ENCODE data around the gene HOMER1.

HOMER1 gene

DNA sequence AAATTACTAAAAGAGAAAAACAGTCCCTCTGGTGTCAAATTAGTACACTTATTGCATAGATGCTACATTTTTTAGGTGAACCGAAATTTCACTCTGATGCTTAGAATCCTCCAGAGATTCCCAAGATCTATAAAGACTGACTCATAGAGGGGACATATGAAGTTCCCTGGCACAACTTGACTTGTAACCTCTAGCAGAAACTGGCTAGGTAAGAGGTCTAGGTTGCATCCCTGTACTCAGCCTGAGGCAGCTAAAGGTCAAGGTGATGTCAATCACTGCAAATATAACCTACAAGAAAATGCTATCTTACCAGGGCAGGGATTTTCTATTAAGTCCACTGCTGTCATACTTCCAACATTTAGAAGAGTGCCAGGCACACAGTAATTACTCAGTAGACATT is 24.2 kb downstream of the HOMER1 start:
- DNase-seq (ENCODE audit: low read depth) = no peak

DNA sequence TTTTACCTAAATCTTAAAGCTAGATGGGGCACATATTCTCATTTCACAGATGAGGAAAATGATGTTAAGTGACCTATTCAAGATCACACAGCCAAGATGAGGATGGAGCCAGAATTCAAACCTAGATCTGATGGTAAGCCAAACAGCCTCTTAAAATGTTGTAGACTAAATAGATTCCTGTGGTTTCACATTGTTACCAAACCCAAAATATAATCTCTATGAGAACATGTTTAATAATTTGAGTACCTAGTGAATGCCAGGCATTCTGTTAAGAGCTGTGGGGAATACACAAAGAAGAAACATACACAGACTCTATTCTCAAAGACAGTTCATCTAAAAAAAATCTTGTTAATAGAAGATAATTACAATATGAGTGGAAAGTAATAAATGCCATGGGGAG is 25.2 kb downstream of the HOMER1 start:
- no peak for DNase-seq (ENCODE audit: low read depth)

DNA sequence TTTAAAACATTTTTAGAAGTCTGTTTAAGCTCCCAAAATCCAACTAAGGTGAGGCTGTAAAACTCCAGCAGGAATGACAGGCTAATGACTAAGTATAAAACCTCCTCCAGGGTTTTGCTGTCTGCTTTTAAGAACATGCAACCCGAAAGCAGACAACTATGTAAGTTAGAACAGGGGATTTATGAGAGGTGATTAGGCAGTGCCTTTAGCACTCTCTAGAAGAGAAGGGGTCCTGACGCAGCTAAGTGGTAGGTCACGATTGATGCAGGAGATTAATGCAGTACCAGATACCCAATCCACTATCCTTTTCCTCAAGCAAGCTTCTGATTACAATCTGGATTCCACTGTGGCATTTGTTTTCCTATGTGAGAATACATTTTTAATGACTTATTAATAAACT is 25.9 kb downstream of the HOMER1 start:
- DNase-seq (ENCODE audit: low read depth) = no peak

DNA sequence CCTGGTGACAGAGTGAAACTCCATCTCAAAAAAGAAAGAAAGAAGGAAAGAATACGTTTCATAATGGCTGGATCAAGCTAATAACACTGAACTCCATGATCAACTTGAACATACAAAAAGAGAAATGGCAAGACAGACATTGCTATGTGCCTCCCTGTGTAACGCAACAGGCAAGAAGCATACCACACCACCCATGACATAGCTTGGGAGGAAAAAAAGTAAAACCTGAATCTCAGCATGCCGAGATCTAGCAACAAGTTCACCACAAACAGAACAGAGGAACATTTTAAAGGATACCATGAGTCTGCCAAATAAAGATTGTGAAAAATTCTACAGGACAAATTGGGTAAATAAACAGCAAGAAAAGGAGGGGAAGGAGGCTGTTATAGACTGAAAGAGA is 26.7 kb downstream of the HOMER1 start:
- no peak for DNase-seq (ENCODE audit: low read depth)

DNA sequence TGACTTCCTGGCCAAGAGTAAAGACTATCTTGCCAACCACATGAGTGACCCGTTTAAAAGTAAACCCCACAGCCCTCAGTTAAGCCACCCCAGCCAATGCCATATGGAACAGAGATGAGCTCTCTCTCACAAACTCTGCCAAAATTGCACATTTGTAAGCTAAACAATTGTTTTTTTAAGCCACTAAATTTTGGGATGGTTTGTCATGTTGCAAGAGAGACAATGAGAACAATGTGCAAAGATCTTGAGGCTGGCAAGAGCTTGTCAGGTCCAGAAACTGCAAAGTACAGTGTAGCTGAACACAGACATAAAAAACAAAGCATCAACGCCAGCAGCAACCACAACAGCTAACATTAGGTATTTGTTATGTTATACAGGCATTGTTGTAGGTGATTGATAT is 27.8 kb downstream of the HOMER1 start:
- no peak for DNase-seq (ENCODE audit: low read depth)

DNA sequence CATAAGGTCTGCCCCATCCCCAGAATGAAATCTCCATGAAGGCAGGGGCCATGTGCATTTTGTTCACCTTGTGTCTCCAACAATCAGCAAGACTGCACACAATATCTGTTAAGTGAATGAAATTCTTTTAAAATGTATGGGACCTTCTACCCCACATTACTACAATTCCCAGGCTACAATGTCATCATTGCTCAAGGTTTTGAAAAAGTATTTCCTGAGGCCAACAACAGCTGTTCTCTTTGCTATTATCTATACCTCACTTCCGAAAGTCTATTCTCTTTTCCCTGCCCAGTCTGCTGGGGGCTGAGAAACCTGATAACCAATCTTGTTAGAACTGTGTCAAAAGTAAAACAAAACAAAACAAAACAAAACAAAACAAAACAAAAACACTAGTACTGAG is 29.2 kb downstream of the HOMER1 start:
- no peak for DNase-seq (ENCODE audit: low read depth)

DNA sequence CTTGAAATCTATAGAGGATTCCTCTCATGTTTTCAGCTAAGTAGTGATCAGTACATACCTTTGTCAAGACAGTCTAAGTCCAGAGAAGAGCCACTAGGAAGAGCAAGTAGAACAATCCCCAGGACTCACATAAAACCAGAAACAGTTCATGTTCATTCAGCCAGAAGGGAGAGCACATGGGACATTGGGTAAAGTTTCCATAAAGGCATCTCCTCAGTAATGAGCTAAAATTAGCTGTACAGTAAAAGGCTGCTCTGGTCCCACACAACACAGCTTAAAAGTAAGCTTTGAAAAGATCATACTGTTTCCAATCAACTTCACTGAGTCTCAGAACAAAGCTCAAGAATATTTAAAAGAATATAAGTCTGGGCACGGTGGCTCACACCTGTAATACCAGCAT is 32.4 kb downstream of the HOMER1 start:
- DNase-seq (ENCODE audit: low read depth) = no peak

DNA sequence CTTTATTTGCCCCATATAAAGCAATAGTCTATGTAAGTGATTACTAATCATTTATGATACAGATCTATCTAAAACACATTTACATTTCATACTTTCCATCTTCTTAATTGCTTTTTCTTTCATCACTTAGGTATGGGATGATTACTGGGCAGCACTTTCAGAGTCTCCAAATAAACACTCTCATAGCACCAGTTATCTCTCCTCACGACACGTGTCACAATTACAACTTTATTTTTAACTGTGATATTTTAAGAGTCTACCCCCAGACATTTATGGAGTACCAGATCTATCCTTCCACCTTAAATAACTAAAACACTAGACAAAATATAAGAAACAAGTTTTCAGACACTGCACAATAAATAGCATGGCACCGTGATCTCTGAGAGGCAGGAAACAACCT is 32.9 kb downstream of the HOMER1 start:
- no peak for DNase-seq (ENCODE audit: low read depth)

DNA sequence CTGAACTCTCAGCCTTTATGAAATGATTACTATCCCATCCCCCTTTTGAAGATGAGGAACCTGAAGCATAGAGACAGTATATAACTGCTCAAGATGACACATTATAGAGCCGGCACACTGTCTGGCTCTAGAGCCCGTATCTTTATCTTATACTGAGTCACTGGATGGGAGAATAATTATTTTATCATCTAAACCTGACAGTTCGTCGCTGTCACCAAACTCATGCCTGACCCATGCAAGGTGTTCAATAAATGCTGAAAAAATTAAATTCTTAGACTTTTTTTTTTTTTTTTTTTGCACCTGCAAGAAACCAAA is 38.8 kb downstream of the HOMER1 start:
- DNase-seq (ENCODE audit: low read depth) = no peak

DNA sequence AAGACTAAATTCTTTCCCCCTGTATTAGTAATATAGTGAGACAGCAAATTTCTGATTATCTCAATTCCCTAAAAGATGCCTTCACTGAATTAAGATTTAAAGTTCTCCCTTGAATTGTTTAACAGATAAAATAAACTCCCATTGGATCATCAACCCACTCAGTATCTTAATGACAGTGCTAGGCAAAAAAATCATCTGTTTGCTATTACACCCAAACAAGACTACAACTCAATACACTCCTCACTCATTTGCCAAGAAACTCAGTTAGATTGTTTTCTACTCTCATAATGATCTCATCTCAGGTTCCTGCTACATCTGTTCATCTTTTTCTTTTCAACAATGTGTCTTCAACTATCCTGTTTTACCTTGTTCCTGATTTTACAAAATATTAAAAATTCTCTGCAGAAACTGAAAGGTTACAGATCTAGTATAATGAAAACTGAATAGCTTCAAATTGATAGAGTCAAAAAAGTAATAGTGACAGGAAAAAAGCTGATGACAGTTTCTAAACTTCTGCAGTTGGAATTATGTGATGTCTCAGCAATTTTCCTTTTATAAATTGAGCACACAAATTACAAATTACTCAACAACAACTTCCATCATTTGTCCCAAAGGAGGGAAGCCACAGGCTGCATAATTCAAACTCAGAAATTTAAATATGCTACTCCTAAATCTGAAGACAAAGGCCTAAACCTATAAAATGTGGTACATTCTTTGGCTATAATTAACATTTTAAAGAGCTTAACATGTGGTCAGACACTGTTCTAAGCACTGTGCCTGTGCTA is 39.4 kb downstream of the HOMER1 start:
- no peak for DNase-seq (ENCODE audit: low read depth)

DNA sequence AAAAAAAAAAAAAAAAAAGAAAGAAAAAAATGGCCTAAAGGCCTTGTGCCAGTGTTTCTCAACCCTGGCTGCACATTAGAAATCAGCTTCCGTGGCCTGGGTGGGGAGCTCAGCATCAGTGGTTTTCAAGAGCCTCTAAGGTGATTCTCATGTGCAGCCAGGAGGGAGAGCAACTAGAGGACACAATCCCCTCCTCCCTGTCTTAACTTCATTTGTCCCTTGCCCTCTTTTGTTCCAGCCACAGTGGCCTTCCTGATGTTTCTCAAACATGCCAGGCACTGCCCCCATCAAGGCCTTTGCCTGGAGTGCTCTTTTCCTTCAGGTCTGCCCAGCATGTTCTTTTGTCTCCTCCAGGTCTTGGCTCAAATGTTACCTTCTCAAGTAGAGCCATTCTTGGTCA is 42.4 kb downstream of the HOMER1 start:
- no peak for DNase-seq (ENCODE audit: low read depth)

DNA sequence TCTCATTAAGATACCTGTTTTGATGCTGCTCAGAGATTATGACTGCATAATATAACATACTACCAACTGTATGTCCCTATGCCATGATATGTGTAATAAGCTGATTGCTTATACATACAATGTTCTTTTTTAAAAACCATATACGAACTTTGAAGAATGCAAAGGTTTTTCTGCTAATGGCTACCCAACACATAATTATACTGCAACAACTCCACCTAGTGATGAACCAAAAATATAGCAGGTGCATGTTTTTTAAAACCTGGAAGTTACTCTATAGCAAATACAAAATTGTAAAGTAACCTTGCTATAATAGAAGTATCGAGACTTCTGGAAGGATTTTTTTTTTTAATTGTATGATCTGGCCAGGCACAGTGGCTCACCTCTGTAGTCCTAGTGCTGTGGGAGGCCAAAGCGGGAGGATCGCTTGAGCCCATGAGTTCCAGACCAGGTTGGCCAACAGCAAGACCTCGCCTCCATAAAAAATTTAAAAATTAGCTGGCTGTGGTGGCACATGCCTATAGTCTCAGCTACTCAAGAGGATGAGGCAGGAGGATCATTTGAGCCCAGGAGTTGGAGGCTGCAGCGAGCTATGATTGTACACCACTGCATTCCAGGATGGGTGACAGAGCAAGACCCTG is 49.1 kb downstream of the HOMER1 start:
- DNase-seq (ENCODE audit: low read depth) = no peak

DNA sequence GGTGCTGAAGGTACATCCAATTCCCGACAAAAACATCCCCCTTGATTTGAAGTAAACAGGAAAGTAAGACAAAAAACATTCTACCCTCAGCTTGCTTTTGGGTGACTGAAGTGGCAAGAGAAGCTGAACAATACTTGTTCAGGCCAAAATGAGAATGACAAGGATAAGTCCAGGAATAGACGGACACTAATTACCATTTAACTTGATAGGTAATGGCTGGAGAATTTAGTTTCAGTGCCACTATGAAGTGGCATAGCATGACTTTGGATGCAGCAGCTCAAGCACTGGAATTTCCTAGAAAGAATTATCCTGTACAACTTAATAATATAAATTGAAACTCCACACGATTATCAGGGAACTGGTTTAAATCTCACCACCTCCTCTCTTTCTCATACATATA is 49.7 kb downstream of the HOMER1 start:
- no peak for DNase-seq (ENCODE audit: low read depth)

DNA sequence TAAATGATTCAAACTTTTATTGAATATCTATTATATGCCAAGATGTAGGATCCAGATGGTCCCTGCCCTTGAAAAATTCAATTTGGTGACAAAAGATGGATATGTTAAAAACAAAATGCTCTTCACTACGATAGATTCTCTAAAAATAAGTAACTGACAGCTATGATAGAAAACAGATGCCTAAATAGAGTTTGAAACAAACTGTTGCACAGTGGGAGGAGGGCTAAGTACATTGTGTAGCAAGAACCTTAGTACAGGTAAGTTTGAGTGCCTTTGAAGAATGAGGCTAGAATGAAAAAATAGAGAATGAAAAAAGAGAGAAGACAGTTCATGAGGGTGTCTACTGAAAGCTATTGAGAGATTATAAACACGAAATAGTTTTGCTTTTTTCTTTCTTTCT is 54.3 kb downstream of the HOMER1 start:
- DNase-seq (ENCODE audit: low read depth) = no peak

DNA sequence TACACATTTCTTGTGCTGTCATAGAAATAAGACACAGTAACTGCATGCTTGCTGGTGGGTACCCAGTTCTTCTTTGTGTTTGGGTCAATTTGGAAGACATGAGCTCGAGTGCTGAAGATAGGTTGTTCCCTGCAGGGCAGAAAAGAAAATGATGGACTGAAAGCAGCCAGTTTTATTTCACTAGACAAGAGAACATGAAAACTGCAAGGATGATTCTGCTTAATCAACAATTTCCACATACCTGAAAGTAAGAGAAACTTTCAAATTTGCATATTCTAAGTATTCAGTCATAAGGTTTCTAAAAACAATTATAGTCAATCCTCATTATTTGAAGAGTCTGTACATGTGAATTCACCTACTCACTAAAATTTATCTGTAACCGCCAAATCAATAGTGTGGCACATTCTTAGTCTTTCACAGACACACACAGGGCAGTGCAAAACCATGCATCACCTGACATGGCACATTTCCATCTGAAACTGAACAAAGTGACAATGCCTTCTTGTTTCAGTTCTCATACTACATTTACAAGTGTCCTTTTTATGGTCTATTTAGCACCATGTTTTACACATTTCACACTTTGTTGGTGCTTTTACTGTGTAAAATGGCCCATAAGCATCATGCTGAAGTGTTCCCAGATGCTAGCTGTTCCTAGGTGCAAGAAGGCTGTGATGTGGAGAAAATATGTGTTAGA is 56.9 kb downstream of the HOMER1 start:
- DNase-seq (ENCODE audit: low read depth) = no peak

DNA sequence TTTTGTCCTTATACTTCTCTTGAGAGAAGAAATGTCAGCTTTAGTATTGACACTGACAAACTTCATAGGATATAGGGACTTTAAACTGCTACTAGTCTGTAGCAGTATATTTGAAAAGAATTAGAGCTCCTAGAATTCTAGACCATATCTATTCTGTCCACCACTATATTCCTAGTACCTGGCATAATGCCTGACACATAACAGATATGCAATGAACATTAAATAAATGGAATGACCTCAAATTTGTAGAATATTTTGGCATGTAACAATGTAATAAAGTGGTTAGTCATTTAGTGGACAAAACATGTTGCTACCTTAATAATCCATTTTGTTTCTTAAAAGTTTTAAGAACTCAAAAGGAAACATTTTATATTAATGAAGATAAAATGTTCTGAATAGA is 57.5 kb downstream of the HOMER1 start:
- DNase-seq (ENCODE audit: low read depth) = no peak

DNA sequence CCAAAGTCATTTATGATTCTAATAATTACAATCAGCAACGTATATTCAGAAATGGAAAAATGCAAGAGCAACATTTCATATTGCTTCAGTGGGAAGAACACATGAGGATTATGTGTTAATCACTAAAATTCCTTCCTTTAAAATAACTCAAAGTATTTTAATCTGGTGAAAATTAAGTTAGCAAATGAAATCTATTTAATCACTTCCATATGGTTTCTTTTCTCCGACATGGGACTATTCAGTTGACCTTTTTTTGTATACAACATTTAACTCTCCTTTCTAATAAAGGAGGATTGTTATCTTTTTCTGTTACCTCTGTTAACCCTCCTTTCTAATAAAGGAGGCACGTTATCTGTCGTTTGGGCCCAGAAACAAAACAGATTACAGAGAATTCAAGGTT is 59.9 kb downstream of the HOMER1 start:
- DNase-seq (ENCODE audit: low read depth) = no peak

DNA sequence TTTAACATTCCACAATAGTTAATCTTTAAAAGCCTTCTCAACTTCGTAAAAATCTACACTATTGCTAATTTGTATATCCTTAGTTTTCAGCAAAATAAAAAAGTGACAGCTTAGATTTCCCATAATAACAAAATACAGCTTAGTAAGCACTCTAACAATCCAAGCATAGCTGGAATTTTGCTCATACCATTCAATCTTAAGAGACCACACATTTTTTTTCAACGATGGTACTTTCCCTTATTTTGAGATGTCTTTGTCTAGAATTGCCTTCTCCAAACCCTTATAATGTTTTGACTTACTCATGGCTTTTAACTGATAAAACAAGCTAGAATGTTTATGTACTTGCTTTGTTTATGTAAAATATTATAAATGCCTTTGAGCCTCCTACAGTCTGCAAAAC is 65.6 kb downstream of the HOMER1 start:
- no peak for DNase-seq (ENCODE audit: low read depth)

DNA sequence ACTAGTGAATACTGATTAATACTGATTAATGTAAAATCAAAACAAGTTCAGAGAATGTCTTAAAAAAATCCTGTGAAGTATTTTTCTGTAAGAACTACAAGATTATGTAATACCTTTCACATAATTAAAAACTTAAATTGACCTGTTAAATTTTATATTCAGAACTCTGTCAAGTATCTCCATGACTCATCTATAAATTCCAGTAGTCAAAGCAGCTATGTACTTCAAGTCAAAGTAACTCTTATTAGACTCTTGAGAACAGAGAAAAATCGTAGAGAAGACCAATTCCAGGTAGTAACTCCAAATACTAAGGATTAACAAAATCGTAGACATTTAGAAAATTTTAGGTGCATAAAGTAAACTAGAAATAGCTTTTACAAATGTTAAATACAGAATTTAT is 77.1 kb downstream of the HOMER1 start:
- DNase-seq (ENCODE audit: low read depth) = no peak

DNA sequence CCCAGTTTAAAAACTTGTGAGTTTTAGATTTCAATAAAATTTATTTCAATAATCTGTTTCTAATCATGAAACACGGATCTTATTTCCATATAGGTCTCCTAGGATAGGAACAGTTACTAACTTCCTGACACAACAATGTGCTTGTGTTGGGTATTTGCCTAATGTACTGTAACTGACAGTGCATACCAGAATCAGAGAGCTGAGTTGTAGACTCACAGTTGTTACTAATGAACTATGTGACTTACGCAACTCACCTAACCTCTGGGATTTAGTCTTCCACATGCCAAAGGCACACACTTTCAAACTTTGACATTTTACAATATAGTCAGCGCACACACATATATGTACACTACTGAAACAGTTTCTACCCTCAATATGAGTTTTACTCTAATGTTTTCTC is 77.7 kb downstream of the HOMER1 start:
- DNase-seq (ENCODE audit: low read depth) = no peak

DNA sequence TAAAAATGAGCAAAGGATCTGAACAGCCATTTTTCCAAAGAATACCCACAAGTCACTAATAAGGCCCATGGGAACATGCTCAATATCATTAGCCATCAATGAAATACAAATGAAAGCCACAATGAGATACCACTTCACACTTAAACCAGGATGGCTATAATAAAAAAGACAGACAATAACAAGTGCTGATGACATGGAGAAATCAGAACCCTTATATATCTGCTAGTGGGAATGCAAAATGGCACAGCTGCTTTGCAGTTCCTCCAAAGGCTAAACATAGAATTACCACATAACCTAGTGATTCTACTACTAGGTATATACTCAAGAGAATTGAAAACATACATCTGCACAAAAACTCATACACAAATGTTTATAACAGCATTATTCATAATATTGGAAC is 83.7 kb downstream of the HOMER1 start:
- no peak for DNase-seq (ENCODE audit: low read depth)

DNA sequence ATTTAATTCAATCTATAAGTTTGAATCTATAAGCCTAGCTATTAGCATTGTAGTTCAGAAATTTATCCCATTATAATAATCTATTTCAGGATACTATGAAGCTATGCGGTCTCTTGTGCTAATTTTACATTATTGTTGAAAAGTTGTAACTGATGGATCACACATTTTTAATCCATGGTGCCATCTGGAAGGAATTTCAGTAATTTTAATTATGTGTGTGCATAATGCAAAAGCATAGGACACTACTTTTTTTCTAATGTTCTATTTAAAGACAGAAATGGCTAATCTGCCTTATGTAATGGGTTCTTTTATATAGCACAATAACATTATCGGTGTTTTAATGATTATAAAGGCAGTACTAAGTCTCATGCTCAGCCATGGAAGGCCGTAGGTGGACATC is 90.6 kb downstream of the HOMER1 start:
- no peak for DNase-seq (ENCODE audit: low read depth)

DNA sequence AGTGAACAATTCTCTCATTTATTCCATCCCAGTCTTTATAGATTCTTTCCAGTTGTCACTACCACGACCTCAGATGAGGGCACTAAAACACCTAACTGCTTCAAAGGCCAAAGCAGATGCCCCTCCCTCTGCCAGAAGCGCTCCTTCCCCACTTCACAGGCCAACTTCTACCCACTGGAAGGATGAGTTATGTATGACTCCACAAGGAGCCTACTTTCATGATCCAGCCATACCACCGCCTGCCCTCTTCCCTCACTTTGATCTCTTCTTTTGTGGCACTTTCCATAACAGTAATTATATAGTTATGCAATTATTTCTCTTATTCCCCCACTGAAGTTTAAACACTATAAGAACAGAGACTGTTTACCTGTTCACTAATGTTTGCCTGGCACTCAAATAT is 93.7 kb downstream of the HOMER1 start:
- DNase-seq (ENCODE audit: low read depth) = no peak

DNA sequence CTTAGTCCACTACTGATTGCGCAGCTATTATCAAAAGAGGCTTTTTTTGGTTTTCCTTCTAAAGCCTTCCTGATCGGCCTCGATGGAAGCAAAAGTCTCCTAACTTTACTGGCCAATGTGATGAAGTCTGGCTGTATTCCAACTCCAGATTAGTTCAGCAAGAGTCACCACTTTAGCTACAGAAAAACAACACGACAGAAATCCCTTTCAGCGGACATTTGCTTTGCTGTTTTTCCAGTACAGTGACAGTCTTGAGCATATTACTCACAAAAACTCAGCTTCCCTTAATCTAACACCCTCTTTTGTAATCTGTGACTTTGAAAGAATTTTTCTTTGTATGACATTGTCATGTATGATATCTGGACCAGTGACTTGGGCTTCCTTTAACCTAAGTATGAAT is 95.7 kb downstream of the HOMER1 start:
- DNase-seq (ENCODE audit: low read depth) = no peak

Data from activated T-helper 9 cell treated with anti-CD3 and anti-CD28 coated beads, Interleukin-2, amount 50 U/mL, for 16 hours (primary cell).